ENCODE data around the gene PSMB11. TPM values are rescaled to one million over a fixed set of nuclear protein-coding genes. Genes with fewer than 3 reads are reported as not detected.
A peak's percentile ranks its signal among the peaks of the same experiment; 100 is the strongest.
"Not testable (repeated sequence)": the region's sequence is repeated elsewhere in the genome, so short reads cannot be mapped to it uniquely, and the experiment has no call there.

PSMB11 gene
- total RNA-seq, 4 donors from 2014 or later: not detected

DNA sequence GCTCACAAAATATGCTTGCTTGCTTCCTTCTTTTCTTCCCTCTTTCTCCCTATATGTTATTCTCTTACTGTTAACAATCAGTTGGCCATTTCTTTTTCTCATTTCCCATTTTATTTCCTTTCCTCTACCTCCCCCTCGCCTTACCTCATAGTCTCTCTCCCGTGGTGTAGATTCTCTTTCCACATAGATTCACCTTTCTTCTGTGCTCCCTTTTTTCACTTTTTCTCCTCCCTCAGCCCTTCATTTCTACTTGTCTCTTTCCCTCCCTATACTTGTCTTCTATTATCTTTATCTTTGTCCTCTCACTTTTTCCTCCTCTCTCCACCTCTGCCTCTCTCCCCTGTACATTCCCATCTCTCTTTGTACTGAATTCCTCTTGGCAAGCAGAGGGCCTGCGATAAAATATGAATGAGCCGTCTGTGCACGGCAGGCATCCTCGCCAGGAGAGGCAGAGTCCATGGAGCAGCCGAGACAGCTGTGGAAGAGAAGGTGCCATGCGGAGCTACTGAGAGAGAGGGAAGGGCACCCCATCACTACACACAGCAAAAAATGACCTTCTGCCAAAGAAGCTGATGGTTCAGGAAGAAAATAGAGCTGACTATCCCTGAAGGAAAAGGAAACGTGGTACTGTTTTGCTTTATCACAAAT, 44.2 kb upstream of the PSMB11 start:
- TF ChIP-seq, protein P1, sequence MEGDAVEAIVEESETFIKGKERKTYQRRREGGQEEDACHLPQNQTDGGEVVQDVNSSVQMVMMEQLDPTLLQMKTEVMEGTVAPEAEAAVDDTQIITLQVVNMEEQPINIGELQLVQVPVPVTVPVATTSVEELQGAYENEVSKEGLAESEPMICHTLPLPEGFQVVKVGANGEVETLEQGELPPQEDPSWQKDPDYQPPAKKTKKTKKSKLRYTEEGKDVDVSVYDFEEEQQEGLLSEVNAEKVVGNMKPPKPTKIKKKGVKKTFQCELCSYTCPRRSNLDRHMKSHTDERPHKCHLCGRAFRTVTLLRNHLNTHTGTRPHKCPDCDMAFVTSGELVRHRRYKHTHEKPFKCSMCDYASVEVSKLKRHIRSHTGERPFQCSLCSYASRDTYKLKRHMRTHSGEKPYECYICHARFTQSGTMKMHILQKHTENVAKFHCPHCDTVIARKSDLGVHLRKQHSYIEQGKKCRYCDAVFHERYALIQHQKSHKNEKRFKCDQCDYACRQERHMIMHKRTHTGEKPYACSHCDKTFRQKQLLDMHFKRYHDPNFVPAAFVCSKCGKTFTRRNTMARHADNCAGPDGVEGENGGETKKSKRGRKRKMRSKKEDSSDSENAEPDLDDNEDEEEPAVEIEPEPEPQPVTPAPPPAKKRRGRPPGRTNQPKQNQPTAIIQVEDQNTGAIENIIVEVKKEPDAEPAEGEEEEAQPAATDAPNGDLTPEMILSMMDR (IDR thresholded peaks at IDR 0.05): no peak
- TF ChIP-seq POLR2A (IDR thresholded peaks at IDR 0.05): no peak
- no peak overlapping the region for H3K4me3 ChIP-seq (ENCODE audit: low read depth, poor library complexity, severe bottlenecking)
- intact Hi-C loops (cut with DNase I; ENCODE audit: low total_unique reads): no loop called here
- 77 to 79% methylated on average over 9 of the region's 9 CpGs for WGBS, 2 donors
- DNase-seq (ENCODE audit: low spot score in 2 of 2): peak in 1 of 2 donors; percentile 21

DNA sequence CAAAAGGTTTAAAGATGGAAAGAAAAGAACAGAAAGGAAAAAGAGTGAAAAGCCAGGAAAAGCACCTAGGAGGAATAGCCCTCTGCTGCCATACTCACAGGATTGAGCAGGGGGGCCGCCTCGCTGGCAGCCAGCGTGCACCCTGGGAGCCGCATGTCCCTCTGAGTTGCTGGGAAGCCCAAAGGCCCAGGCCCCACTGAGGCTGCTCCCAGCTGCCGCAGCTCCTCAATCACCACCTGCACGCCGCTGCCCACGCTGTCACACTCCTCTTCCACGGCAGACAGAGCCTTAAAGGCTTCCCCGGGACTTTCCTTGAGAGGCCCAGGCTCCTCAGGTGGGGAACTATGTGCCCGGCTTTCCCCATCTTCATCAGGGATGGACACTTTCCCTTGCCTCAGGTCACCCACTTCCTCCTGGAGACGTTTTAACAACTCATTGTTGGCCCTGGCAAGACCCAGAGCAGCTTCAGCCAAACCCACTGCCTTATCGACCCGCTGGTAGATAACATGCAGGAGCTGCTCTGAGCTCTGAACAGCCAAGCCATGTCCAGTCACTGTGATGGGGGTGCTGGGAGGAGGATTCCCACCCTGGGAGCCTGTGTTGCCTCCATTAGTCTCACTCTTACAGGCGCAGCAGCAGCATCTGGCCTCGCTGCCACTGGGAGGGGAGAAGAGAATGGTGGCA, 43.5 kb upstream of the PSMB11 start:
- no peak overlapping the region for H3K4me3 ChIP-seq (ENCODE audit: low read depth, poor library complexity, severe bottlenecking)
- WGBS, 2 donors: 86 to 93% methylated on average over 16 of the region's 16 CpGs
- no peak for TF ChIP-seq POLR2A (IDR thresholded peaks at IDR 0.05)
- TF ChIP-seq, protein P1 (IDR thresholded peaks at IDR 0.05): no peak
- DNase-seq (ENCODE audit: low spot score in 2 of 2): peak in 1 of 2 donors; percentile 71
- intact Hi-C loops (cut with DNase I; ENCODE audit: low total_unique reads): no loop called here

DNA sequence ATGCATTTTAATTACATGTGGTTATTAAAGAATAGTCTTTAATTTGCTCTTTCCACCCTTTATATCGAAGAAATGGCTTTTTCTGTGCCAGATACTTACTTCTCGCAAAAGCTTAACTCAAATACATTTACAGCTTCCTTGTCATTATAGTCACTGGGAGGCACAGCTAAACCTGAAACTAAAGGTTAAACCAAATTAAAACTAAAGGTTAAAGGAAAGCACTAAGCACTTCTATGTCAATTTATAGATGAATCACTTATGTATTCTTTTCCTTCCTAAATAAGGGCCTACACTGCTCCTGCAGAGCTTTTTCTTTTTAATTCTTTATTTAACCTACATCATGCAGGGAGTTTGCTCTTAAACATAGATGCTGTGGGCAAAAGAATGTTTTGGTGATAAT, 41.2 kb upstream of the PSMB11 start:
- intact Hi-C loops (cut with DNase I; ENCODE audit: low total_unique reads): no loop called here
- no peak for DNase-seq (ENCODE audit: low spot score in 2 of 2)
- H3K4me3 ChIP-seq (ENCODE audit: low read depth, poor library complexity, severe bottlenecking): no peak overlapping the region
- TF ChIP-seq, protein P1 (IDR thresholded peaks at IDR 0.05): no peak
- no peak for TF ChIP-seq POLR2A (IDR thresholded peaks at IDR 0.05)
- 92 to 93% methylated on average over 2 of the region's 2 CpGs for WGBS, 2 donors

DNA sequence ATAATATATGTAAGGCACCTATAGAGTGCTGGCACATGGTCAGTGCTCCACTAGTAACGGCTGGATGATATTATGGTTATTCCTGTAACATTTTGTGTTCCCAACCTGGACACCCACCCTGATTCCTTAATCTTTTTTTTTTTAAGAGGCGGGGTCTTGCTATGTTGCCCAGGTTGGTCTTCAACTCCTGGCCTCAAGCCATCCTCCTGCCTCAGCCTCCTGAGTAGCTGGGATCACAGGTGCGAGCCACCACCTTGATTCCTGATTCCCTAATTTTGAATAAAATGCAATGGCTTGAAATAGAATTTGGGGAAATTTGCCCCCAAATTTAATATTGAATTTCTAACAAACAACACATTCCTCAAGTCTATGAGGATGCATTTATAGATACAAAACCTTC, 39.4 kb upstream of the PSMB11 start:
- no peak overlapping the region for H3K4me3 ChIP-seq (ENCODE audit: low read depth, poor library complexity, severe bottlenecking)
- WGBS, 2 donors: 94 to 95% methylated on average over 3 of the region's 3 CpGs
- DNase-seq (ENCODE audit: low spot score in 2 of 2): no peak
- no peak for TF ChIP-seq POLR2A (IDR thresholded peaks at IDR 0.05)
- TF ChIP-seq, protein P1 (IDR thresholded peaks at IDR 0.05): no peak
- intact Hi-C loops (cut with DNase I; ENCODE audit: low total_unique reads): no loop called here

DNA sequence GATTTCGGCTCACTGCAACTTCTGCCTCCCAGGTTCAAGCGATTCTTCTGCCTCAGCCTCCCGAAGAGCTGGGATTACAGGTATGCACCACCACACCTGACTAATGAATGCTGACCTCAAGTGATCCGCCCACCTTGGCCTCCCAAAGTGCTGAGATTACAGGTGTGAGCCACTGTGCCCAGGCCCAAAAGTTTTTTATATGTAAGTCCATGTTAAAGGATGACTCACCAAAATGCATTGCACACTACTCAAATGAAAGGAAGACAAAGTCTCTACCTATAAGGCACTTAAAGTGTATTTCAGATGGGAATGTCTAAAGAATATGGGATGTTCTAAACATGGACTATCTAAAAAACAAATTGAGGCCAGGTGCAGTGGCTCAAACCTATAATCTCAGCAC, 37.7 kb upstream of the PSMB11 start:
- DNase-seq (ENCODE audit: low spot score in 2 of 2): peak in 1 of 2 donors; percentile 66
- 95 to 97% methylated on average over 4 of the region's 4 CpGs for WGBS, 2 donors
- H3K4me3 ChIP-seq (ENCODE audit: low read depth, poor library complexity, severe bottlenecking); intact Hi-C loops (cut with DNase I; ENCODE audit: low total_unique reads): not testable (repeated sequence)

DNA sequence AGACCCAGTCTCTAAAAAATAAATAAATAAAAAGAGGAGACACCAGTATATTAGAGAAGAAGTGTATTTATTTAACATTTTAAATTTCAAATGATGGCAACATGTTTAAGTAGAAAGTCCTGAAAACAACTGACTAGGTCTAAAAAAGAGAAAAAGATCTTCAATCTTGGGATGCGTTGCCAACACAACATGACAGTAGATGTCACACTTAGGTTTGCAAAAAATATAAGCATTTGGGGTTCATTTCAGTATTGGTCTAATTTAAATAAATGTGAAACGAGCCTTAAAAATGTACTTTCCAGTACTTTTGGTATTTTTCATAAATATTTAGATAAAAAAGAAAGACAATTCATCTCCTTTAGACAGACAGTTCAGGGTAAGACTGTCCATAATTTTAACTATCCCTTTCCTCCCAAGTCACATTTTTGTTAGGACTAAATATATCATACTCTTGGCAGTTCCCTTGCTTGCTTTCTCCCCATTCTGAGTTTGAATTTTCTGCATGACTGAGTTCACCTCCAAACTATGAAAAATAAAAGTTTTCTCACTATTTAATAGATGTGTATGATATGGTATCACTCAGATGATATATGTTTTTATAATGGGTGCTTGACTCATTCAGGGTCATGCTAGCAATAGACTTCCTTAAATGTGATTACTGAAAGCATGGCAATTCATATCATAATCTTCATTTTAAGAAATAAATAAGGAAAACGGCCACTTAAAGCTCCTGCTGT, 36.4 kb upstream of the PSMB11 start:
- DNase-seq (ENCODE audit: low spot score in 2 of 2): no peak
- intact Hi-C loops (cut with DNase I; ENCODE audit: low total_unique reads): no loop called here
- TF ChIP-seq, protein P1 (IDR thresholded peaks at IDR 0.05): no peak
- TF ChIP-seq POLR2A (IDR thresholded peaks at IDR 0.05): no peak
- 80 to 83% methylated on average over 3 of the region's 3 CpGs for WGBS, 2 donors
- no peak overlapping the region for H3K4me3 ChIP-seq (ENCODE audit: low read depth, poor library complexity, severe bottlenecking)
